ENCODE results near the gene ARF6.
"Not testable (repeated sequence)": the region's sequence is repeated elsewhere in the genome, so short reads cannot be mapped to it uniquely, and the experiment has no call there.

The ARF6 gene

DNA sequence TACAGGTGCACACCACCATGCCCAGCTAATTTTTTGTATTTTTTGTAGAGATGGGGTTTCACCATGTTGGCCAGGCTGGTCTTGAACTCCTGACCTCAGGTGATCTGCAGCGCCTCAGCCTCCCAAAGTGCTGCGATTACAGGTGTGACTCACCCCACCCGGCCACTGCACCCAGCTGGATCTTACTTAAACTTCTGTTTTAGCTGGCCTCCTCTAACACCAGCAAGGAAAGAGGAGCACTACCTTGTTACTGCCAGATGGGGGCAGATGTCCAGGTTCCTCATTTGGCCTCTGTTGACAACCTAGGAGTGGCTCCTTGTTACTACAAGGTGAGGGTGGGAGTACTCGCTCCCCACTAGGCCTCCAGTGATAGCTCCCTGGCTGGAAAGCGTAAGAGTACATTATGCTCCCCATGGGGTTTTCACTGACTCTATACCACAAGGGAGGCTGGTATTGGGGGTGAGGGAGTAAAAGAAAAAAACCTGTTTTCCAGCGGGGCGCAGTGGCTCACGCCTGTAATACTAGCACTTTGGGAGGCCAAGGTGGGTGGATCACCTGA lies 13.2 kb upstream of the ARF6 start:
- DNase-seq = peak; percentile 40

DNA sequence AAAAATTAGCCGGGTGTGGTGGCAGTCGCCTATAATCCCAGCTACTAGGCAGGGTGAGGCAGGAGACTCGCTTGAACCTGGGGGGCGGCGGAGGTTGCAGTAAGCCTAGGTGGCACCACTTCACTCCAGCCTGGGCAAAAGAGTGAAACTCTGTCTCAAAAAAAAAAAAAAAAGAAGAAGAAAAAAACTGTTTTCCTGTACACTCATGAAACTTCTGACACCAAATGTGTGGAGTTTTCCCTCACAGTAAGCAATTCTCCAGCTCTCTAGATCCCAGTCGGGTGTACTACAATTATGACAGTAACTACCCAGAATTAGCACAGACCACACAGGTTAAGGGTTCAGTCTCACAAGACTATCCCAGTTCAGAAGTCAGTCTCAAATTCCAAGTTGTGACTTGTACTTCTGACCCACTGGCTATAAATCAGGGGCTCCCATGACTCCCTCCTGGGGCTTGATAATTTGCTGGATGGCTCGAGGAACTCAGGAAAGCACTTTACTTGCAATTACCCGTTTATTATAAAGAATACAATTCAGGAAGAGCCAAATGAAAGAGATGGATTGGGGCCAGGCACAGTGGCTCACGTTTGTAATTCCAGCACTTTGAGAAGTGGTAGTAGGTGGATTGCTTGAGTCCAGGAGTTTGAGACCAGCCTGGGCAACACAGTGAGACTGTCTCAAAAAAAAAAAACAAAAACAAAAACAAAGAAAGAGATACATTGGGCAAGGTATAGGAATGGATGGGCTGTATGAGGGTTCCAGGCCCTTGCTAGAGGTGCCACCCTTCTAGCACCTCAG lies 12.4 kb upstream of the ARF6 start:
- no peak for DNase-seq

DNA sequence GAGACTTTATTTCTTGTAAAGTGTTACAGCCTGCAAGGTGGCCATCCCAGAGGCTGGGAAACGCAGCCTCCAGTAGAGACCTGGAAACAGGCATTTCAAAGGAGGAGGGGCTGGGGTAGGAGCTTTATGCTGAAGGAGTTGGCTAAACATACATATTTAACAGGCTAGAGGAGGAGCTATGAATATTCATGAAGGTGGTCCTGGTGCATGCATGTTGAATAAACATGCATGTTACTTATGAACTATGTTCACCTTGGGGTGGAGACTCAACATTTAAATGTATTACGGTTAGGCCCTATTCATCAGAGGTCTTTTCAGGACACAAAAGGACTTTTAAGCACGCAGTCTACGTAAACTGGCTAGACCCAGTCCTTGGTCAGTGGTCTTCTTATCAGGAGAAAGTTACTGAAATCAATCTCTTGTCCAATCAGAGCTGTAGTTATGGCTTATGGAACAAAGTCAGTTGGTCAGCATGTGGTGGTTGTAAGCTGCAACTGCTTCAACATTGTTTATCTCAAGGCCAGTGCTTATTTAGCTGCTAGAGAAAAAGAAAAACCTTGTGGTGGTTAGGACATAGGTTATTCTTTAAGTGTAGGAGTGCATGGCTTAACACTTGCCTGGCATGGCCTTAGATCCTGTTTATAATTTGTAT lies 11.4 kb upstream of the ARF6 start:
- DNase-seq = no peak

- no peak for DNase-seq
Measured at GRCh38 chr14:49882826-49883694, 9.8 kb upstream of the ARF6 start.

DNA sequence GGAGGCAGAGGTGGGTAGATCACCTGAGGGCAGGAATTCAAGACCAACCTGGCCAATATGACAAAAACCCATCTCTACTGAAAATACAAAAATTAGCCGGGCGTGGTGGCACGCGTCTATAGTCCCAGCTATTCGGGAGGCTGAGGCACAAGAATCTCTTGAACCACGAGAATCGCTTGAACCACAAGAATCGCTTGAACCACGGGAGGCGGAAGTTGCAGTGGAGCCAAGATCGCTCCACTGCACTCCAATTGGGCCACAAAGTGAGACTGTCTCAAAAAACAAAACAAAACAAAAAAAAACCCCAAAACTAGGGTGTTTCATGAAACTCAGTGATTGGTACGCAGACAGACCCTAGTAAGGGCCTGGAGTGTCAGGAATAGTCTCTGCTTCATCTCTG lies 6.4 kb upstream of the ARF6 start:
- DNase-seq = no peak

- DNase-seq = no peak
Measured at GRCh38 chr14:49888293-49888692, 4.6 kb upstream of the ARF6 start.

- DNase-seq = peak; percentile 34
Measured at GRCh38 chr14:49892301-49892635, 614 bp upstream of the ARF6 start.

DNA sequence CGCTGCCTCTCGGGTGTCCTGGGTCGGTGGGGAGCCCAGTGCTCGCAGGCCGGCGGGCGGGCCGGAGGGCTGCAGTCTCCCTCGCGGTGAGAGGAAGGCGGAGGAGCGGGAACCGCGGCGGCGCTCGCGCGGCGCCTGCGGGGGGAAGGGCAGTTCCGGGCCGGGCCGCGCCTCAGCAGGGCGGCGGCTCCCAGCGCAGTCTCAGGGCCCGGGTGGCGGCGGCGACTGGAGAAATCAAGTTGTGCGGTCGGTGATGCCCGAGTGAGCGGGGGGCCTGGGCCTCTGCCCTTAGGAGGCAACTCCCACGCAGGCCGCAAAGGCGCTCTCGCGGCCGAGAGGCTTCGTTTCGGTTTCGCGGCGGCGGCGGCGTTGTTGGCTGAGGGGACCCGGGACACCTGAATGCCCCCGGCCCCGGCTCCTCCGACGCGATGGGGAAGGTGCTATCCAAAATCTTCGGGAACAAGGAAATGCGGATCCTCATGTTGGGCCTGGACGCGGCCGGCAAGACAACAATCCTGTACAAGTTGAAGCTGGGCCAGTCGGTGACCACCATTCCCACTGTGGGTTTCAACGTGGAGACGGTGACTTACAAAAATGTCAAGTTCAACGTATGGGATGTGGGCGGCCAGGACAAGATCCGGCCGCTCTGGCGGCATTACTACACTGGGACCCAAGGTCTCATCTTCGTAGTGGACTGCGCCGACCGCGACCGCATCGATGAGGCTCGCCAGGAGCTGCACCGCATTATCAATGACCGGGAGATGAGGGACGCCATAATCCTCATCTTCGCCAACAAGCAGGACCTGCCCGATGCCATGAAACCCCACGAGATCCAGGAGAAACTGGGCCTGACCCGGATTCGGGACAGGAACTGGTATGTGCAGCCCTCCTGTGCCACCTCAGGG lies 679 bp downstream of the ARF6 start:
- DNase-seq = peak; percentile 63

- not testable (repeated sequence) for DNase-seq
Measured at GRCh38 chr14:49894214-49895107, 1.6 kb downstream of the ARF6 start.

- DNase-seq = no peak
Measured at GRCh38 chr14:49895480-49895879, 2.6 kb downstream of the ARF6 start.

GRCh38 chr14:49896272-49896671 lies 3.4 kb downstream of the ARF6 start:
- DNase-seq = not testable (repeated sequence)

- DNase-seq = no peak
Measured at GRCh38 chr14:49896966-49897365, 4.1 kb downstream of the ARF6 start.

DNA sequence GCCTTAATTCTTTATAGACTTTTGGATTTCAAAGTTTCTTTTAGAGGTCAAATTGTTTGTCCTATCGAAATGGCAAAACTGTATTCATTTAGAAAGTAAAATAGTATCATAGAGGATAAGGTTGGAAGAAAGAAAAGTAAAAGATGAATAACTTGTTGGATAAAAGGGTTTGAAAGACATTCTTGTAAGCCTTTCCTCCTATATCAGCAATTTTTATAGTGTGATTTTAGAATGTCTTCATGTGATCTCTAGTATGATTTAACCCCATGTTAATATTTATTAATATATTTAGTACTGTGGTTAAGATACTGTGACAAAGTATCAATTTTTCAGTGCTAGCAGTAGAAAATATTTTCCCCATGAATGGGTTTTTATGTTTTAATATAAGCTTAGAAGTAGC lies 4.5 kb downstream of the ARF6 start:
- DNase-seq = no peak

DNA sequence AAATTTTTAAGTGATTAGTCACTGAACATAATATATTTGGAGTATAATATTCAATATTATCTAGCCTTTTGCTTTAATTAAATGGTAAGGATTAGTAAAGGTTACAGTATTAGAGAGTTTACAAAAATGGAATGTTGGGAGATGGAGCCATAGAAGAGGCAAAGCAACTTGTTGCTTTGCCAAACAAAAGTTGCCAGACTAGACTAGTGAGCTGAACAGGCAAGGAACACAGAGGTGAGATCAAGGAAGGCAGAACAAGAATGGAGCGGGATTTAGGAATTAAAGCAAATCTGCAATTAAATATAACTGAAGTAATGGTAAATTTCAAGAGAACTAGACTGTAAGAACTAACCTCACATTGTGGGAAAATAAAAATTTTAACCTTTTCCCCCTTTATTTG lies 5.1 kb downstream of the ARF6 start:
- no peak for DNase-seq

GRCh38 chr14:49898485-49898884 lies 5.6 kb downstream of the ARF6 start:
- DNase-seq = no peak

GRCh38 chr14:49900973-49901372 lies 8.1 kb downstream of the ARF6 start:
- DNase-seq = no peak

GRCh38 chr14:49902679-49903246 lies 9.9 kb downstream of the ARF6 start:
- DNase-seq = not testable (repeated sequence)

DNA sequence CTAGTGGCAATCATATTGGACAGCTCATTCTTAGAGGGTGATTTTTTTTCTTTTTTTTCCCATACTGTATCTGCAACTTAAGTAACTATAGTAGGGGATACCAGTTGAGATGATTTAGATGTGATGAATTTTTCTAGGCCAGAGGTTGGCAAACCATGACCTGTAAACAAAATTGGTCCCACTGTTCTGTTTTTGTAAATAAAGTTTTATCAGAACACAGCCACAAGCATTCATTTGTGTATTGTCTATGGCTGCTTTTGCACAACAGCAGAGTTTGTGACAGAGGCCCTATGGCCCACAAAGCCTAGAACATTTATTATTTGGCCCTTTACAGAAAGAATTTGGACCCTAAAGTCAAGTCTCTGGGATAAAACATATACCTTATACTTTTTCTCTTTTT lies 11.4 kb downstream of the ARF6 start:
- DNase-seq = no peak

- DNase-seq = no peak
Measured at GRCh38 chr14:49905989-49906388, 13.1 kb downstream of the ARF6 start.

DNA sequence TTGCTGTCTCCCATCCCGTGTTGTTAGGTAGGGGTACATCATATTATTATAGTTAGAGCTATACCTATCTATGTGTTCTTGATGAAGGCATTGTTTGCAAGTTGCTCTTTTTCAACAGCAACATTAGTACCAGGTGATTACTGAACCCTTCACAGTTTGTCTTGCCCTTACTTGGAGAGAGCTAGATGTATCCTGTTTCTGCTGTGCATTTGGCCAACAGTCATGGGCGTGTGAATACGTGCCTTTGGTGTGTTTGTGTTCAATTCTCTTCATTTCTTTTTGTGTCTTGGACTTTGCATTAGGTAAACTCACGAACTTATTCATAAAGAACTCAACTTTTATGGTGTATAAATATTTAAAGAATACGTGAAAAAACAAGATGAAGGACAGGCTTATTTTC lies 14.3 kb downstream of the ARF6 start:
- no peak for DNase-seq

DNA sequence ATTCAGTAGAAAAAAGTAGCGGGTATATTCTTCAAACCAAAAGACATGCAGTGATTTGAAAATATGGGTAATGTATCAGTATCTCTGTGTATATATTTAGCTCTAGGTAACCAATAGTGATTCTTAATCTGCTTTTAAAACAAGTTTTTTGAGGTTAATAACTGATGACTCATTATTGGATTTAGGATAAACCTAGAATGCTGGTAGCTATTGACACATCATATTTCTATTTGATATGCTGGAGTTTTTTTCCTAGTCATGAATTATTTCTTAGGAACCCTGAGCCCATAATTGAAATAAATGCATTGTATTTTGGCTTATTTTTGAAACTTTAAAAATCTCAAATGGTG lies 15.5 kb downstream of the ARF6 start:
- DNase-seq = no peak

Measured in activated gamma-delta T cell treated with Interleukin-2 at 50 U/mL for 16 hours (primary cell).